Osteocyte (in vitro differentiated cells): ENCODE measurements around the gene AP3D1. TPM values are rescaled to one million over a fixed set of nuclear protein-coding genes. Genes with fewer than 3 reads are reported as not detected.

Source experiments
- DNase-seq: peaks from one replicate; pipeline ENCODE4 v3.0.0; 2021; ENCODE audit warnings: mixed read lengths; ENCODE audit not compliant: unreplicated experiment; ENCODE audit errors: extremely low spot score
- H3K27ac Mint-ChIP-seq: one replicate; pipeline ENCODE4 v1.8.0; 2021; ENCODE audit warnings: mild to moderate bottlenecking, mixed read lengths; ENCODE audit not compliant: unreplicated experiment
- H3K27me3 Mint-ChIP-seq: one replicate; pipeline ENCODE4 v1.8.0; 2021; ENCODE audit warnings: mixed read lengths; ENCODE audit not compliant: unreplicated experiment
- H3K36me3 Mint-ChIP-seq: one replicate; pipeline ENCODE4 v1.8.0; 2021; ENCODE audit warnings: mixed read lengths; ENCODE audit not compliant: unreplicated experiment
- H3K4me1 Mint-ChIP-seq: one replicate; pipeline ENCODE4 v1.8.0; 2021; ENCODE audit warnings: mixed read lengths; ENCODE audit not compliant: unreplicated experiment
- H3K4me3 Mint-ChIP-seq: one replicate; pipeline ENCODE4 v1.8.0; 2021; ENCODE audit warnings: mild to moderate bottlenecking, moderate library complexity, mixed read lengths; ENCODE audit not compliant: unreplicated experiment
- H3K9me3 Mint-ChIP-seq: one replicate; pipeline ENCODE4 v1.8.0; 2021; ENCODE audit warnings: mixed read lengths; ENCODE audit not compliant: unreplicated experiment
- total RNA-seq: library from RNA; stranded (reverse); gene quantifications from 2 replicates; pipeline ENCODE4 v1.2.1, GENCODE V29; 2021
- TF ChIP-seq, protein P1 (sequence below): fragments of 200-600 bp; sonication (generic); IDR thresholded peaks from 2 replicates; pipeline ENCODE4 v1.5.0; 2021; ENCODE audit warnings: antibody characterized with exemption, mild to moderate bottlenecking, moderate library complexity

The AP3D1 gene
- total RNA-seq, 1 donor from 2014 or later, result 139 TPM

DNA sequence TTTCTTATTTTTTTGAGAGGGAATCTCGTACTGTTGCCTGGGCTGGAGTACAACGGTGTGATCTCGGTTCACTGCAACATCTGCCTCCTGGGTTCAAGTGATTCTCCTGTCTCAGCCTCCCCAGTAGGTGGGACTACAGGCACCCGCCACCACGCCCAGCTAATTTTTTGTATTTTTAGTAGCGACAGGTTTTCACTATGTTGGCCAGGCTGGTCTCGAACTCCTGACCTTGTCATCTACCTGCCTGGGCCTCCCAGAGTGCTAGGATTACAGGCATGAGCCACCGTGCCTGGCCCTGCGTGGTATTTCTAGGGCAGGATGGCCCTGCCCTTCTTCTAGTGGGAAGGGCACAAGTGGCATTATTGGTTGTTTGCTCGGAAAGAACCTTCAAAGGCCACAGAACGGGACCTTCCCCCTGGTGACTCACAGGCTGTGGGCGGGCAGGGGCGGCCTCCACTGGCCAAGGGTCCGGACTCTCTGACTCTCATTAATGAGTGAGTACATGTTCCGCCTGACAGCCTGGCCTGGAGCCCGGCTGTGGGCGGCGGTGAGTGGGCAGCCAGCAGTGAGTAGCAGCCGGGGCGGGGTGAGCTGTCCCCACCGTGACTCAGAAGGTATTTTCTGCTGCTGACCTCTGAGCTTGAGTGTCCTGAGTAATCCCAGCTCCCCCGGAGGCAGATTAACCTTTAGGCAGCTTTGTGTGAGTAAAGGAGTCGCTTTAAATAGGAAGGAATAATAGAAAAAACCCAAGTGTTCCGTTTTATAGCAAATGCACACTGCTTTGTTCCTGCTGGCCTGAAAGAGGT is 17.5 kb upstream of the AP3D1 start:
- peak; percentile 93 for DNase-seq
- Mint-ChIP-seq H3K4me1 (peaks cover 75% of the 10 kb centered on the region), H3K27ac (peak overlapping the region; percentile 90), H3K36me3 (no peaks in the 10 kb centered on the region), H3K4me3 (peak overlapping the region; percentile 48), H3K27me3 (no peaks in the 10 kb centered on the region), H3K9me3 (no peaks in the 10 kb centered on the region)
- TF ChIP-seq, protein P1, sequence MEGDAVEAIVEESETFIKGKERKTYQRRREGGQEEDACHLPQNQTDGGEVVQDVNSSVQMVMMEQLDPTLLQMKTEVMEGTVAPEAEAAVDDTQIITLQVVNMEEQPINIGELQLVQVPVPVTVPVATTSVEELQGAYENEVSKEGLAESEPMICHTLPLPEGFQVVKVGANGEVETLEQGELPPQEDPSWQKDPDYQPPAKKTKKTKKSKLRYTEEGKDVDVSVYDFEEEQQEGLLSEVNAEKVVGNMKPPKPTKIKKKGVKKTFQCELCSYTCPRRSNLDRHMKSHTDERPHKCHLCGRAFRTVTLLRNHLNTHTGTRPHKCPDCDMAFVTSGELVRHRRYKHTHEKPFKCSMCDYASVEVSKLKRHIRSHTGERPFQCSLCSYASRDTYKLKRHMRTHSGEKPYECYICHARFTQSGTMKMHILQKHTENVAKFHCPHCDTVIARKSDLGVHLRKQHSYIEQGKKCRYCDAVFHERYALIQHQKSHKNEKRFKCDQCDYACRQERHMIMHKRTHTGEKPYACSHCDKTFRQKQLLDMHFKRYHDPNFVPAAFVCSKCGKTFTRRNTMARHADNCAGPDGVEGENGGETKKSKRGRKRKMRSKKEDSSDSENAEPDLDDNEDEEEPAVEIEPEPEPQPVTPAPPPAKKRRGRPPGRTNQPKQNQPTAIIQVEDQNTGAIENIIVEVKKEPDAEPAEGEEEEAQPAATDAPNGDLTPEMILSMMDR, result no peak

DNA sequence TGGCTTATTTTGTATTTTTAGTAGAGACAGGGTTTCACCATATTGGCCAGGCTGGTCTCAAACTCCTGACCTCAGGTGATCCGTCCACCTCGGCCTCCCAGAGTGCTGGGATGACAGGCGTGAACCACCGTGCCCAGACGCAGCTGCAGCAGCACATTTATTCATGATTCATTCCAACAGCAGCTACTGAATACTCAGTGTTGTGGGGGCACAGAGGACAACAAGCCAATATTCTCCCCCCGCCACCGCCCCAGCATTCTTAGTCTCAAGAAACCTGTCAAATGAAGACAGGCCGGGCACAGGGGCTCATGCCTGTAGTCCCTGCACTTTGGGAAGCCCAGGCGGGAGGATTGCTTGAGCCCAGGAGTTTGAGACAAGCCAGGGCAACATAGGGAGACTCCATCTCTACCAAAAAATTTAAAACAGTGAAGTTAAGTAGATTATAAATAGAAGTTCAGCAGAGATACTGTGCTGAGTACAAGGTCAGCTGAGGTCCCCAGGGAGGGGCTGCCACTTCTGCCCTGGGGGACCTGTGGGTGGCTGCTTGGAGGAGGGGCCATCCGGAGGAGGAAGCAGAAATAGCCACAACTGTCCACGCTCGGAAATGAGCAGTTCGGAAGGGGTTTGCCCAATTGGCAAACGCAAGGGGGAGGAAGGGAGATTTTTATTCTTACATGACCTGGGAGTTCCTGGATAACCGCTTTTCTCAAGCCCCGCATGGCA is 16.7 kb upstream of the AP3D1 start:
- Mint-ChIP-seq H3K27ac (peak overlapping the region; percentile 90), H3K4me3 (peak overlapping the region; percentile 48), H3K27me3 (no peaks in the 10 kb centered on the region), H3K36me3 (no peaks in the 10 kb centered on the region), H3K4me1 (peaks cover 77% of the 10 kb centered on the region), H3K9me3 (no peaks in the 10 kb centered on the region)
- DNase-seq, result no peak
- TF ChIP-seq, protein P1, result no peak

DNA sequence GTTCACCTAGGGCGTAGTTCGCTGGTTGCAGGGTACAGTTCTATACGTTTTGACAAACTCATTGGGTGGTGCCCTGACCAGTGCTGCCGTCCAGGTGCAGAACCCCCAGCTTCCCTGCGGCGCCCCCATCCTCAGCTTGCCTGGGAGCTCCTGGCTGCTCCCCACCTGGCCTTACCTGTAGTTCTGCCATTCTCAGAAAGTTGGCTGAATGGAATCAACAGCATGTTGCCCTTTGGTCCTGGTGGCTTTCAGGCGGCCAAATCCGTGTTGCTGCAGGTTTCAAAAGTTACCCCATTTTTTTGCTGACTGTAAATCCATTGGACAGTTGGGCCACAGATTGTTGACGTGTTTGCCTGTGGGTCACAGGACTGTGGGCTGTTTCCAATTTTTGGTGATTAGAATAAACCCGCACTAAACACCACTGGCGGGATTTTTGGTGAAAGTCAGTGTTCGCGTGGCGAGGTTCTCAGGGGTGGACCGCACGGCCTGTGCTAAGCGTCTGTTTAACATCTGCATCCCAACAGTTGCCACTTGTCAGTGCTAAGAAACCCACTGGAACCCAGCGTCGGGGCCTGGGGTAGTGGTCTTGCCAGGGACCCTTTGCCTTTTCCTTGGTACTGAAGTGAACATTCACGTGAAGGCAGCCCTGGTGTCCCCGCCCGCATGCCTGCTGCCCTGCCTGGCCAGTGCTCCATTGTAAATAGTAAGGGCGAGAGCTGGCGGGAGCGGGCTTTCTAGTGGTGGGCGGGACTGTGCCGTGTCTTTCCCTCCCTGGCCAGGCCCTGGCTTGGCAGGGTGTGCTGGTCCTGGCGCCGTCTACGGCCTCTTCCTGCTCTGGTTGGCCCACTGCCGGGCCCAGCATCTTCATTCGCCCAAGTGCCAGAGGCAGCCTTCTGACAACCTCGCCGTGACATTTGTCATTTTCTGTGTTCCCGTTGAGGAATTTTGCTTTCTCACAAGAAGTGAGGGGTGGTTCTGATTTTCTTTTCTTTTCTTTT is 15.7 kb upstream of the AP3D1 start:
- Mint-ChIP-seq H3K4me3 (peak overlapping the region; percentile 55), H3K36me3 (no peaks in the 10 kb centered on the region), H3K4me1 (peaks cover 75% of the 10 kb centered on the region), H3K9me3 (no peaks in the 10 kb centered on the region), H3K27me3 (no peaks in the 10 kb centered on the region), H3K27ac (peak overlapping the region; percentile 90)
- DNase-seq, result no peak
- TF ChIP-seq, protein P1, result no peak

DNA sequence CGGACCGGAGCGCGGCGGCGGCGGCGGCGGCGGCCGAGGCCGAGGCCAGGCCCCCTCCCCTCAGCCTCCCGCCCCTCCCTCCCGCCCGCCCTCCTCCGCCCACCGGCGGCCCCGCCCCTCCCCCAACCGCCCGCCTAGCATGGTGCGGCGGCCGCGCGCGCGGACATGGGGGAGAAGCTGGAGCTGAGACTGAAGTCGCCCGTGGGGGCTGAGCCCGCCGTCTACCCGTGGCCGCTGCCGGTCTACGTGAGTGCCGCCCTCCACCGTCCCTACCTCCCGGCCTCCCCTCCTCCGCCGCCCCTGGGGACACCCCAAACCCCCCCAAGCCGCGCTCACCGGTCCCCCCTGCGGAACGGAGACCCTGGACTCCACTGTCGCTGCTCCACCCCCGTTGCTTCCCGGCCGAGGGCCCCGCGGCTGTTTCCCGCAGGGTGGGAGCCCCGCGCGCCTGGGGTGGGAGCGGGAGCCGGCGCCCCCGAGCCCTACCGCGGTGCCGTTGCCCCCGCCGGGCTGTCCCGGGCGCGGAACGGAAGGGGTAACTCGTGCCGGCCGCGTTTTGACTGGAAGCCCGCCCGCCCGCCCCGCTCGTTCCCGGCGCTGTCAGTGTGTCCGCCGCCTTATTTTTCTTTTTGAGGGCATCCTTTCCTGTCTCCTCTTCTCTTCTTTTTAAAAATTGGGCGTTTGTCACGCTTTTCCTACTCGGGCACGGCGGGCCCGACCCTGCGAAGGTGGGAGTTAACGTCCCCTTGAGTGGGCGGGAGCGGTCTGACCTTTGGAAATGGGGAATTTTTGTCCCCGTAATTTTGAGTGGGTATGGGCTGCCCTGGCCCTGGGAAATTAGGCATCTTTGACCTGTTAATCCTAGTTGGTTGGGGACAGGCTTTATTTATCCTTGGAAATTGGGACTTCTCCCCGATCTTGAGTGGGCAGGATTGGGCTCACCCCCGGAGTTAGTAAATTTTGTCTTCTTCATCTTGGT is 12.9 kb upstream of the AP3D1 start:
- H3K27ac Mint-ChIP-seq, result peak overlapping the region; percentile 88

More for the DNA sequence above, 12.9 kb upstream of the AP3D1 start:
- TF ChIP-seq, protein P1, result no peak
- peaks cover 60% of the 10 kb centered on the region for H3K4me1 Mint-ChIP-seq
- no peaks in the 10 kb centered on the region for H3K36me3 Mint-ChIP-seq
- no peaks in the 10 kb centered on the region for H3K27me3 Mint-ChIP-seq
- no peak for DNase-seq
- no peaks in the 10 kb centered on the region for H3K9me3 Mint-ChIP-seq
- H3K4me3 Mint-ChIP-seq, result peak overlapping the region; percentile 92
